Panc1 (cell line): ENCODE data around the gene NR6A1.

ENCODE experiments used
- CTCF ChIP-seq: fragments of 450-650 bp; IDR thresholded peaks from 2 replicates; pipeline ENCODE4 v1.5.1; 2017; ENCODE audit warnings: mild to moderate bottlenecking
- POLR2AphosphoS5 ChIP-seq: IDR thresholded peaks from 2 replicates; pipeline ENCODE4 v1.6.1; 2012; ENCODE audit warnings: mild to moderate bottlenecking, low read depth, low read length, moderate library complexity
- REST ChIP-seq, 2 experiments: IDR thresholded peaks; 2 replicates each; pipeline ENCODE4 v1.6.1; 2011 to 2012; ENCODE audit warnings: low read depth in 2 of 2, control low read depth in 1 of 2, low read length in 1 of 2, mild to moderate bottlenecking in 1 of 2, moderate library complexity in 1 of 2; ENCODE audit not compliant: insufficient read depth in 1 of 2

- no peak for TF ChIP-seq CTCF
- no peak for TF ChIP-seq REST (IDR thresholded peaks at IDR 0.05; ENCODE audit: insufficient read depth in 1 of 2, low read depth in 2 of 2, low read length in 1 of 2)
- no peak for TF ChIP-seq POLR2AphosphoS5
Observed at GRCh38 chr9:124664143-124664542, 107.0 kb downstream of the NR6A1 start.
